Measurements from ENCODE around the gene SRSF6.
"Not testable (repeated sequence)": the region's sequence is repeated elsewhere in the genome, so short reads cannot be mapped to it uniquely, and the experiment has no call there.

The SRSF6 gene

DNA sequence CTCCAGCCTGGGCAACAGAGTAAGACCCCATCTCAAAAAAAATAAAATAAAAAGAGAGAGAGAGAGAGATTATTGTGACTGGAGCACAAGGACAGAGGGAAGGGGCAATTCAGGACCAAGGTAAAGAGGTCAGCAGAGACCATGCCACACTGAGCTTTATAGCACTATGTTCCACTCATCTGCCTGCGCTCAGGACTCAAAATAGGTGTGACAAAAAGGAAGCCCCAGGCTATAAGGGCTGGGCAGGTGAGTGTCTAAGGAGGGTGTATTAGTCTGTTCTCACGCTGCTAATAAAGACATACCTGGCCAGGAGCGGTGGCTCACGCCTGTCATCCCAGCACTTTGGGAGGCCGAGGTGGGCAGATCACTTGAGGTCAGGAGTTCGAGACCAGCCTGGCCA lies 23.1 kb upstream of the SRSF6 start:
- no peaks in the 10 kb centered on the region for H3K4me1 Mint-ChIP-seq (ENCODE audit: low read depth in 2 of 2)
- H3K4me3 Mint-ChIP-seq = no peak overlapping the region
- ATAC-seq (replicated peaks) (no peak), DNase-seq (no peak)
- H3K36me3 Mint-ChIP-seq (ENCODE audit: insufficient read depth) = no peaks in the 10 kb centered on the region
- H3K27me3 Mint-ChIP-seq = peaks cover 59 to 70% of the 10 kb centered on the region in 2 donors
- H3K27ac Mint-ChIP-seq = no peak overlapping the region
- no peaks in the 10 kb centered on the region for H3K9me3 Mint-ChIP-seq

DNA sequence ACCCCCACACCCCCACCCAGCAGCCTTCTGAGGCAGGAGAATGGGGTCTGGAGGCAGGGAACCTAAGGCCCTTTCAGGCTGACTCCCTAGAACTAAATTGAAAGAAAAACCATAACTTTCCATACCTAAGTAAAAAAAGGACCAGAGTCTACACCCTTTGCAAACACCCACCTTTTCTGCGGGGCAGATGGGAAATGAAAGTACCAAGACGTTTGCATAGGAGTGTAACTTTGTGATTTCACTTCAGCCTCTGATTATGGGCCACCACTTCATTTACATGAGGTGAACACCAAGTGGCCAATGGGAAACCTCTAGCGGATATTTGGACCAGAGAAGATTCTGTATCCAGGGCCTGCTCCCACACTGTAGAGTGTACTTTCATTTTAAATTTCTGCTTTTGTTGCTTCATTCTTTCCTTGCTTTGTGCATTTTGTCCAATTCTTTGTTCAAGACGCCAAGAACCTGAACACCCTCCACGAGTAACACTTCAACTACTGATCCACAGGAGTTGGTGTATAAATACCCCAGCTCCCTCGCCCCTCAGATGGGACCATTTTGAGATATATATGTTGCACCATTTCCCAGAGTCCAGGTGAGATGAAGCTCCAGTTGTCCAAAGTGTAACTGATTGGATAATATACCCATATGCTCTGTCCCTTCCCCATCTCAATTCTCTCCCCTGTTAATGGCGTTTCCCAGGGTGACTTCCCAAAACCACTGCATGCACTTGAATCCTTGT lies 18.9 kb upstream of the SRSF6 start:
- Mint-ChIP-seq H3K9me3 (no peaks in the 10 kb centered on the region), H3K36me3 (ENCODE audit: insufficient read depth) (no peaks in the 10 kb centered on the region), H3K4me1 (ENCODE audit: low read depth in 2 of 2) (no peaks in the 10 kb centered on the region), H3K27me3 (peaks cover 48 to 85% of the 10 kb centered on the region in 2 donors), H3K27ac (no peak overlapping the region), H3K4me3 (no peak overlapping the region)
- DNase-seq (no peak), ATAC-seq (replicated peaks) (no peak)

DNA sequence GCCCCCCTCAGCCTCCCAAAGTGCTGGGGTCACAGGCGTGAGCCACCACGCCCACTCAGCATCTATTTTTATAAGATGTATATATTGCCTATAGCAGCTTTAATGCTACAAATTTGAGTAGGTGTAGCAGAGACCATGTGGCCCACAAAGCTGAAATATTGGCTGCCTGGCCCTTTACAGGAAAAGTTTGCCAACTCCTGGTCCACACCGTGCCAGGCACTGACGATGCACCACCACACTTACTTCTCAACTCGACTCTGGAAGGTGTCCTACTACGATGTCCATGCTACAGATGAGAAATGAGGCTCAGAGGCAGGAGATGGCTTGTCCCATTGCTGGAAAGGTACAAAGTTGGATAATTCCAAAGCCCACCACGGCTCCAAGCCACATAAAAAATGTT lies 17.2 kb upstream of the SRSF6 start:
- peaks cover 0 to 2% of the 10 kb centered on the region in 2 donors for H3K4me1 Mint-ChIP-seq (ENCODE audit: low read depth in 2 of 2)
- H3K4me3 Mint-ChIP-seq = no peak overlapping the region
- H3K27ac Mint-ChIP-seq = no peak overlapping the region
- ATAC-seq (replicated peaks) (no peak), DNase-seq (no peak)
- H3K36me3 Mint-ChIP-seq (ENCODE audit: insufficient read depth) = no peaks in the 10 kb centered on the region
- no peaks in the 10 kb centered on the region for H3K9me3 Mint-ChIP-seq
- H3K27me3 Mint-ChIP-seq = peaks cover 35 to 83% of the 10 kb centered on the region in 2 donors

DNA sequence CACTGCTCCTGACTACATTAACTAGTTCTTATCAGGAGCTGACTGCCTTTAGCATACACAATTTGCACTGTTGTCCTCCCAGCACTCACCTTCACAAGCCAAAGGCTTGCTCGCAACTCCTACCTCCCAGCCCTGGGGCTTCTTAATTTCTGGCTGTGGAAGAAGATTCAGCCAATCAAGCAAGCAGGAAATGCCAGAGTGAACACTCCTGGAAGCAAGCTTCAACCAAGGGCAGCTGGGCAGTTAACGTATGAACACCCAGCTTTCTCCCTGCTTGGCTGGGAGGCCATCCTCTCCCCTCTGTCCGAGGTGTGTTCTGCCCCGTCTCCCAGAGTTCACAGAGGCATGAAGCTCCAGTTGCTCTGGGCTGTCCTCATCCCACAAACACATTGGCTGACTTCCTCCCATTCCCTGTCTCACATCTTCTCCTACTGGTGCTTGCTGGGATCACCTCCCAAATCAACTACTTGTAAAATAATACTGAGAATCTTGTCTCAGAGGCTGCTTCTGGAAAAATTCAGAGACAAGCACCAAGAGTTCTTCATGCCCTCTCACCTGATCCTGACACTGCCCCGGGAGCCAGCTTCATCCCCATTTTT lies 15.3 kb upstream of the SRSF6 start:
- DNase-seq (no peak), ATAC-seq (replicated peaks) (no peak)
- Mint-ChIP-seq H3K9me3 (no peaks in the 10 kb centered on the region), H3K27ac (no peak overlapping the region), H3K4me3 (no peak overlapping the region), H3K36me3 (ENCODE audit: insufficient read depth) (no peaks in the 10 kb centered on the region), H3K4me1 (ENCODE audit: low read depth in 2 of 2) (peaks cover 0 to 2% of the 10 kb centered on the region in 2 donors), H3K27me3 (peaks cover 26 to 74% of the 10 kb centered on the region in 2 donors)

DNA sequence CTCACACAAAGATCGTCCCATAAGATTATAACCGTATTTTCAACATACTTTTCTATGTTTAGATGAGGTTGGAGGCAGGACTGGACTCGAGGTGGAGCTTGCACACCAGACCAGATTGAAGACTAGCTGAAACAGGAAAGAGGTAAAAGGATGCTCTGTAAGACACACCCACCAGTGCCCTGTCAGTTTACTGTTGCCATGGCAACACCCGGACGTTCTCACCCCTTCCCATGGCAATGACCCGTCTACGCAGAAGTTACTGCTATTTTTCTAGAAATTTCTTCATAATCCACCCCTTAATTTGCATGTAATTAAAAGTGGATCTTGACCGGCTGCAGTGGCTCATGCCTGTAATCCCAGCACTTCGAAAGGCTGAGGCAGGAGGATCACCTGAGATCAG lies 13.6 kb upstream of the SRSF6 start:
- Mint-ChIP-seq H3K4me3 (no peak overlapping the region), H3K4me1 (ENCODE audit: low read depth in 2 of 2) (peaks cover 0 to 6% of the 10 kb centered on the region in 2 donors), H3K27me3 (peaks cover 31 to 81% of the 10 kb centered on the region in 2 donors), H3K9me3 (no peaks in the 10 kb centered on the region), H3K27ac (no peak overlapping the region), H3K36me3 (ENCODE audit: insufficient read depth) (no peaks in the 10 kb centered on the region)
- DNase-seq = no peak
- no peak for ATAC-seq (replicated peaks)

DNA sequence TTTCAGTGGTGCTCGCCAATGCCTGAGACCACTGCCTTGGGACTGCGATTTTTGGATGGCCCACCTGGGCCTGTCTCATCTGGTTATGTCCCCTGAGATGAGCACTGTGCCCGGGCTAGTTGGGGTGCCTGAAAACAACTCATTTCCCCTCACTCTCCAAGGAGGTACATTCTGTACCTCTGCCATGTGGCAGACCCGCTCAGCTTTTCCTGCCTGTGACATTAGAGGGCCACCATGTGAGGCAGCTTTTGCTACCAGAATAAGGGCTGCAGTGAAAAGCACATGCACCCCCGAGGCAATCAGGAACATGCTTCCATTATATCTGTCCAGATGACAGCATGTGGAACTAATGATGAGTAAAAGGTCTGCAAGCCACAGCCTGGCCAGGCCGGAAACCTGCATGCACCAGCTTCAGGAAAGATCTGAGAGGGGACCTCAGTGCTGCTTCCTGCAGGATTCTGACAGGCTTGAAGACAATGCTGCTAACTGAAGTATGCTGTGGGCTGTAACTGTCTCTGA lies 11.3 kb upstream of the SRSF6 start:
- H3K36me3 Mint-ChIP-seq (ENCODE audit: insufficient read depth) = no peaks in the 10 kb centered on the region
- peaks cover 0 to 6% of the 10 kb centered on the region in 2 donors for H3K4me1 Mint-ChIP-seq (ENCODE audit: low read depth in 2 of 2)
- H3K27me3 Mint-ChIP-seq = peaks cover 28 to 87% of the 10 kb centered on the region in 2 donors

DNA sequence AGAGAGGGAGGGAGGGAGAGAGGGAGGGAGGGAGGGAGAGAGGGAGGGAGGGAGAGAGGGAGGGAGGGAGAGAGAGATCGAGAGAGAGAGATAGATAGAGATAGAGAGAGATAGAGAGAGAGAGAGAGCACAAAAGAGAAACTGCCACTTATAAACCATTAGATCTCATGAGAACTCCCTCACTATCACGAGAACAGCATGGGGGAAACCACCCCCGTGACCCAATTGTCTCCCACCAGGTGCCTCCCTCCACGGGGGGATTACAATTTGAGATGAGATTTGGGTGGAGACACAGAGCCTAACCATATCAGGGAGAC lies 9.3 kb upstream of the SRSF6 start:
- not testable (repeated sequence) for ATAC-seq (replicated peaks)

More for the DNA sequence above, 11.3 kb upstream of the SRSF6 start:
- Mint-ChIP-seq H3K4me3 (no peak overlapping the region), H3K9me3 (no peaks in the 10 kb centered on the region), H3K27ac (no peak overlapping the region)
- no peak for ATAC-seq (replicated peaks)
- no peak for DNase-seq

DNA sequence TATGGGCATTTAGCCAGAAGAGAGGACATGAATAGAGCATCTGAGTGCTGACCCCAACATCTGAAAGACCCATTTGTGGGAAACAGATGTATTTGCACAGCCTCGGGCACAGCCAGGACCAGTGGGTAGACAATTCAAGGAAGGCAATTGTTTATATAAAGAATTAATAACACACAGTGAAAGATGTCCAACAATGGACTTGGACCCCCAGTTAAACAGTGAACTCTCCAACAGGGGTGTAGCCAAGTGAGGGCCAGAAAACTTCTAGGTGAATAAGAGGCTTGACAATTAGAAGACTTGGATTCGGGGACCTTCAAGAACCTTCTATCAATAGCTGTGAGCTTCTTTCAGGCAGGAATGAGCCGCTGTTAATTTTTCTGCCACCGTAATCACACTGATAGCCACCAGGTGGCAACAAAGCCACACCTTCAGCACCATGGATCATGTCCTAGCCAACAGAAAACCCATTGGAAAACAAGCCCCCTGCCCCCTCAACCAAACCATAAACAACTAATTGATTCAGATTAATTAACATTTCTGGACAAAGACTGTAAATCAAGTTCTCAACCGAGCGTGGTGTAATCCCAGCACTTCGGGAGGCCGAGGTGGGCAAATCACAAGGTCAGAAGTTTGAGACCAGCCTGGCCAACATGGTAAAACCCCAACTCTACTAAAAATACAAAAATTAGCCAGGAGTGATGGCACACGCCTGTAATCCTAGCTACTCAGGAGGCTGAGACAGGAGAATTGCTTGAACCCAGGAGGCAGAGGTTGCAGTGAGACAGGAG lies 8.8 kb upstream of the SRSF6 start:
- ATAC-seq (replicated peaks) = peak; percentile 73
- H3K4me1 Mint-ChIP-seq (ENCODE audit: low read depth in 2 of 2) = peaks cover 0 to 6% of the 10 kb centered on the region in 2 donors
- H3K4me3 Mint-ChIP-seq = no peak overlapping the region
- H3K27ac Mint-ChIP-seq = no peak overlapping the region
- H3K27me3 Mint-ChIP-seq = peaks cover 15 to 80% of the 10 kb centered on the region in 2 donors
- DNase-seq = peak; percentile 15 to 43 (median 30)
- no peaks in the 10 kb centered on the region for H3K36me3 Mint-ChIP-seq (ENCODE audit: insufficient read depth)
- H3K9me3 Mint-ChIP-seq = no peaks in the 10 kb centered on the region

More for the DNA sequence above, 9.3 kb upstream of the SRSF6 start:
- not testable (repeated sequence) for H3K9me3 Mint-ChIP-seq; DNase-seq; H3K4me1 Mint-ChIP-seq (ENCODE audit: low read depth in 2 of 2); H3K27ac Mint-ChIP-seq; H3K4me3 Mint-ChIP-seq; H3K36me3 Mint-ChIP-seq (ENCODE audit: insufficient read depth)
- peaks cover 19 to 80% of the 10 kb centered on the region in 2 donors for H3K27me3 Mint-ChIP-seq

DNA sequence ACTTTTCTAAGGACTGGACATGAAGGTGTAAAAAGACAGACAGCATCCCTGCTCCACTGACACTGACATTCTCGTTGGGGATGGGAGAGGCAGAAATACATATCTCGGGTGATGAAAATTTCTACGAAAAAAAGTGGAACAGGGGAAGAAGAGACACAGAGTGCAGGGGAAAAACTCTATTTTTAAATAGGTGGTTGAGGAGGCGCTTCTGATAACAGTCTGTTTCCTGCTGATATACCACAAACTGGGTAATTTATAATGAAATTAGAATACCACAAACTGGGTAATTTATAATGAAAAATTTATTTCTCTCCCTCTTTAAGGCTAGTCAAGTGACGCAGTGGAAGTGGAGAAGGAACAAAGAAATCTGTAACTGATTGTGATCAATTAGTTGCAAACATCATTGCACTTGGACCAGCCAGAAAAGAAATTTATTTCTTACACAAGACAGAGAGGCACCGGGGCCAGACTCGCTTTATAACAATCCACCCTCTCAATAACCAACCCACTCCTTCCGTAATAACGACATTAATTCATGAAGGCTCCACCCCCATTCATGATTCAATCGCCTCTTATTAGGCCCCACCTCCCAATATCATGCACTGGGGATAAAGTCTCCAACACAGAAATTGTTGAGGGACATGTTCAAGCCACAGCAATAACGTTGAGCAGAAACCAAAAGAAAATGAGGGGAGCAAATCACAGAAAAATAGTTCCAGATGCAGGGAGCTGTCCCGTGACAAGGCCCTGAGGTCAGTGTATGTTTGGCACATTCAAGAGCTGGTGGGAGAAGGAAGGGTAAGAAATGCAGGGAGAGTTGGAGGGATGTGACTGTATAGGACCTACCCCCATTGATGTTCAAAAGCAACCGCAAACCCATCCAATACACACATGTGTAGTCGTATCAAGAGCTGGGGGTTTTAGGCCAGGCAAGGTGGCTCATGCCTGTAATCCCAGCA lies 6.6 kb upstream of the SRSF6 start:
- H3K4me3 Mint-ChIP-seq = no peak overlapping the region
- peaks cover 0 to 3% of the 10 kb centered on the region in 2 donors for H3K4me1 Mint-ChIP-seq (ENCODE audit: low read depth in 2 of 2)
- DNase-seq (no peak), ATAC-seq (replicated peaks) (no peak)
- H3K27me3 Mint-ChIP-seq = peaks cover 18 to 85% of the 10 kb centered on the region in 2 donors
- no peaks in the 10 kb centered on the region for H3K9me3 Mint-ChIP-seq
- H3K27ac Mint-ChIP-seq = no peak overlapping the region
- no peaks in the 10 kb centered on the region for H3K36me3 Mint-ChIP-seq (ENCODE audit: insufficient read depth)

DNA sequence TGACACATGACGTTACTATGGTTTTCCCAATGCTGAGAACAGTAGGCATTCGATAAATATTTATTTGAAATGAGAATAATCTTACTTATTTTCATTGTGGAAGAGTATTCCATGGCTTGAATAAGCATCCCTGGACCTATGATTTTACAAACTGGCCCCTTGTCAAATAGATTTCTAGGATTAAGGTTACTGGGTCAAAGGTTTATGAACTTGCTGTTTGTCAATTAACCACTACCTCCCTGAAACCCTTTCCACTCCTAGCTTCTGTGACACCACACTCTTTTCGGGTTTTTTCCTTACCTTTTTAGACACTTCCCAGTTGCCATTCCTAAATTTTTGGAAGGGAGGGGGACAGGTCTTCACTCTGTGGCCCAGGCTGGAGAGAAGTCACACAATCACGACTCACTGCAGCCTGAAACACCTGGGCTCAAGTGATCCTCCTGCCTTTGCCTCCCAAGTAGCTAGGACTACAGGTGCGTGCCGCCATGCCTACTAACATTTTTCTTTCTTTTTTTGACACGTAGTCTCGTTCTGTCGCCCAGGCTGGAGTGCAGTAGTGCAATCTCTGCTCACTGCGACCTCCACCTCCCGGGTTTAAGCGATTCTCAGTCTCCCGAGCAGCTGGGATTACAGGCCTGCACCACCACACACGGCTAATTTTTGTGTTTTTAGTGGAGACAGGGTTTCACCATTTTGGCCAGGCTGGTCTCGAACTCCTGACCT lies 5.1 kb upstream of the SRSF6 start:
- peaks cover 4% of the 10 kb centered on the region for H3K36me3 Mint-ChIP-seq (ENCODE audit: insufficient read depth)
- peaks cover 18 to 75% of the 10 kb centered on the region in 2 donors for H3K27me3 Mint-ChIP-seq
- H3K4me1 Mint-ChIP-seq (ENCODE audit: low read depth in 2 of 2) = peaks cover 8 to 9% of the 10 kb centered on the region in 2 donors
- H3K9me3 Mint-ChIP-seq = no peaks in the 10 kb centered on the region
- no peak for DNase-seq
- no peak overlapping the region for H3K27ac Mint-ChIP-seq
- no peak for ATAC-seq (replicated peaks)
- H3K4me3 Mint-ChIP-seq = no peak overlapping the region

DNA sequence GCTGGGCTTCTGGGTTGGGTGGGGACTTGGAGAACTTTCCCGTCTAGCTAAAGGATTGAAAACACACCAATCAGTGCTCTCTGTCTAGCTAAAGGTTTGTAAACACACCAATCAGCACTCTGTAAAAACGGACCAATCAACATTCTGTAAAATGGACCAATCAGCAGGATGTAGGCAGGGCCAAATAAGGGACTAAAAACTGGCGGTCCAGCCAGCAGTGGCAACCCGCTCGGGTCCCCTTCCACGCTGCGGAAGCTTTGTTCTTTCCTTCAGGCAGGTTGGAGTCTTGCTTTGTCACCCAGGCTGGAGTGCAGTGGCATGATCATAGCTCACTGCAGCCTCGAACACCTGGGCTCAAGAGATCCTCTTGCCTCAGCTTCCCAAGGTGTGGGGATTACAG lies 1.4 kb upstream of the SRSF6 start:
- ATAC-seq (replicated peaks); H3K27ac Mint-ChIP-seq; DNase-seq; H3K9me3 Mint-ChIP-seq: not testable (repeated sequence)
- H3K27me3 Mint-ChIP-seq = peaks cover 8 to 38% of the 10 kb centered on the region in 2 donors
- peaks cover 13 to 17% of the 10 kb centered on the region in 2 donors for H3K4me1 Mint-ChIP-seq (ENCODE audit: low read depth in 2 of 2)
- H3K36me3 Mint-ChIP-seq (ENCODE audit: insufficient read depth) = peaks cover 41% of the 10 kb centered on the region
- H3K4me3 Mint-ChIP-seq = peak overlapping the region; percentile 94 to 97
